D721Med (cell line): ENCODE data around the gene HPGD.

Experiments
- DNase-seq: peaks from one replicate; pipeline ENCODE4 v3.0.0; 2011; ENCODE audit warnings: low spot score; ENCODE audit not compliant: insufficient read length
- FAIRE-seq: peaks from 2 replicates; lab custom pipeline; 2011; peaks lifted over from hg19 to GRCh38; lab: Jason Lieb, UNC
- CTCF ChIP-seq: IDR thresholded peaks from 2 replicates; pipeline ENCODE4 v1.5.1; 2012; ENCODE audit warnings: mild to moderate bottlenecking, control low read depth; ENCODE audit not compliant: insufficient read depth; ENCODE audit errors: missing control alignments

HPGD gene

GRCh38 chr4:174460684-174461083 is 61.6 kb downstream of the HPGD start:
- DNase-seq (no peak), FAIRE-seq (no peak)
- TF ChIP-seq CTCF, result no peak

- DNase-seq, result no peak
- no peak for TF ChIP-seq CTCF
- FAIRE-seq, result no peak
Observed at GRCh38 chr4:174457468-174457867, 64.8 kb downstream of the HPGD start.

- DNase-seq (no peak), FAIRE-seq (no peak)
Observed at GRCh38 chr4:174454815-174455473, 67.3 kb downstream of the HPGD start.

GRCh38 chr4:174451718-174452296 is 70.5 kb downstream of the HPGD start:
- no peak for FAIRE-seq
- TF ChIP-seq CTCF, result no peak
- no peak for DNase-seq

More at GRCh38 chr4:174454815-174455473, 67.3 kb downstream of the HPGD start:
- TF ChIP-seq CTCF, result no peak

GRCh38 chr4:174450786-174451125 is 71.5 kb downstream of the HPGD start:
- no peak for FAIRE-seq
- no peak for TF ChIP-seq CTCF
- no peak for DNase-seq

- DNase-seq (no peak), FAIRE-seq (no peak)
- TF ChIP-seq CTCF, result no peak
Observed at GRCh38 chr4:174449944-174450785, 72.1 kb downstream of the HPGD start.
